Ishikawa (cell line): ENCODE measurements around the gene AIG1.

Source experiments
- CEBPB ChIP-seq: IDR thresholded peaks from 2 replicates; pipeline ENCODE4 v1.6.1; 2012
- CREB1 ChIP-seq: IDR thresholded peaks from 2 replicates; pipeline ENCODE4 v1.6.1; 2012; ENCODE audit warnings: low read depth
- EGR1 ChIP-seq: IDR thresholded peaks from 2 replicates; pipeline ENCODE4 v1.6.1; 2012
- EP300 ChIP-seq: IDR thresholded peaks from 2 replicates; pipeline ENCODE4 v1.6.1; 2012; ENCODE audit warnings: borderline replicate concordance
- FOXM1 ChIP-seq: IDR thresholded peaks from 2 replicates; pipeline ENCODE4 v1.6.1; 2012; ENCODE audit warnings: low read depth, borderline replicate concordance
- MAX ChIP-seq: IDR thresholded peaks from 2 replicates; pipeline ENCODE4 v1.6.1; 2012
- NFIC ChIP-seq: IDR thresholded peaks from 2 replicates; pipeline ENCODE4 v1.6.1; 2012
- RAD21 ChIP-seq: IDR thresholded peaks from 2 replicates; pipeline ENCODE4 v1.6.1; 2012; ENCODE audit warnings: low read depth
- REST ChIP-seq: IDR thresholded peaks from 2 replicates; pipeline ENCODE4 v1.6.1; 2012; ENCODE audit warnings: low read depth, mild to moderate bottlenecking
- TAF1 ChIP-seq: IDR thresholded peaks from 2 replicates; pipeline ENCODE4 v1.6.1; 2012; ENCODE audit warnings: low read depth, mild to moderate bottlenecking
- TCF12 ChIP-seq: IDR thresholded peaks from 2 replicates; pipeline ENCODE4 v1.6.1; 2012; ENCODE audit warnings: low read depth
- TEAD4 ChIP-seq: IDR thresholded peaks from 2 replicates; pipeline ENCODE4 v1.6.1; 2012
- USF1 ChIP-seq: IDR thresholded peaks from 2 replicates; pipeline ENCODE4 v1.6.1; 2012
- YY1 ChIP-seq: IDR thresholded peaks from 2 replicates; pipeline ENCODE4 v1.6.1; 2012; ENCODE audit warnings: low read depth
- ZBTB7A ChIP-seq: IDR thresholded peaks from 2 replicates; pipeline ENCODE4 v1.6.1; 2012; ENCODE audit warnings: low read depth

AIG1 gene

GRCh38 chr6:143193571-143194094, 132.9 kb downstream of the AIG1 start:
- TF ChIP-seq EGR1 (no peak), TCF12 (no peak), NFIC (no peak), TEAD4 (no peak), EP300 (no peak), YY1 (no peak), MAX (no peak), CEBPB (no peak)

GRCh38 chr6:143194095-143194589, 133.5 kb downstream of the AIG1 start:
- TF ChIP-seq NFIC (no peak), YY1 (no peak), FOXM1 (no peak), CEBPB (no peak), CREB1 (no peak), TAF1 (no peak), EP300 (no peak), TEAD4 (no peak), RAD21 (no peak), REST (no peak)

GRCh38 chr6:143195349-143195845, 134.7 kb downstream of the AIG1 start:
- TF ChIP-seq CREB1 (no peak), USF1 (no peak), NFIC (no peak), FOXM1 (no peak), MAX (no peak), RAD21 (no peak), CEBPB (no peak), TCF12 (no peak), TEAD4 (no peak), EP300 (no peak), YY1 (no peak), TAF1 (no peak), EGR1 (no peak)

- TF ChIP-seq CEBPB (no peak), TCF12 (no peak), MAX (no peak), TEAD4 (no peak), FOXM1 (no peak), RAD21 (no peak), ZBTB7A (no peak), EGR1 (no peak), YY1 (no peak), TAF1 (no peak), CREB1 (no peak), EP300 (no peak), REST (no peak), USF1 (no peak), NFIC (no peak)
Measured at GRCh38 chr6:143196525-143197225, 136.0 kb downstream of the AIG1 start.

GRCh38 chr6:143197377-143197776, 136.7 kb downstream of the AIG1 start:
- TF ChIP-seq USF1 (no peak), TEAD4 (no peak), CREB1 (no peak), YY1 (no peak), EP300 (no peak), TCF12 (no peak)
